ENCODE results near the gene ROR2. TPM values are rescaled to one million over a fixed set of nuclear protein-coding genes. Genes with fewer than 3 reads are reported as not detected.
A peak's percentile ranks its signal among the peaks of the same experiment; 100 is the strongest.

The ROR2 gene
- total and polyA plus RNA-seq, 2 experiments from 2014 or later = 7.1 to 12.9 TPM

GRCh38 chr9:91680106-91680505 lies 269.9 kb downstream of the ROR2 start:
- no peaks in the 10 kb centered on the region for H3K9me2 ChIP-seq (ENCODE audit: insufficient read depth)
- H4K20me1 ChIP-seq (ENCODE audit: insufficient read depth) = no peaks in the 10 kb centered on the region
- H3K4me2 ChIP-seq (ENCODE audit: unreplicated experiment) = no peak overlapping the region
- no peaks in the 10 kb centered on the region for H3K27me3 ChIP-seq (replicated peaks; ENCODE audit: insufficient read depth)
- no peak overlapping the region for H3K9ac ChIP-seq
- peaks cover 21% of the 10 kb centered on the region for H3F3A ChIP-seq (ENCODE audit: insufficient read depth)
- TF ChIP-seq EZH2phosphoT487 (IDR thresholded peaks at IDR 0.05; ENCODE audit: insufficient read depth, low read depth) (no peak), EZH2 (IDR thresholded peaks at IDR 0.05; ENCODE audit: insufficient read depth, poor library complexity, severe bottlenecking) (no peak)
- peaks cover 27% of the 10 kb centered on the region for H3K4me1 ChIP-seq (ENCODE audit: insufficient read depth)
- no peak overlapping the region for H2AFZ ChIP-seq
- H3K9me3 ChIP-seq (ENCODE audit: low read depth) = no peaks in the 10 kb centered on the region
- in situ Hi-C loops (cut with MboI) = no loop called here
- no peaks in the 10 kb centered on the region for H3K79me2 ChIP-seq (ENCODE audit: insufficient read depth)
- WGBS, 2 experiments (ENCODE audit: low coverage in 1 of 2, low lambda C conversion rate in 2 of 2, missing lambda C conversion rate in 2 of 2) = 86% methylated on average over 9 of the region's 9 CpGs
- H3K4me3 ChIP-seq = no peak overlapping the region
- peak; percentile 41 for DNase-seq
- H3K36me3 ChIP-seq (ENCODE audit: low read depth) = no peaks in the 10 kb centered on the region
- H3K27ac ChIP-seq = no peak overlapping the region

GRCh38 chr9:91678807-91679580 lies 271.0 kb downstream of the ROR2 start:
- H3K4me1 ChIP-seq (ENCODE audit: insufficient read depth) = peaks cover 27% of the 10 kb centered on the region
- H3K9ac ChIP-seq = no peak overlapping the region
- no peaks in the 10 kb centered on the region for H3K27me3 ChIP-seq (replicated peaks; ENCODE audit: insufficient read depth)
- no peak for DNase-seq
- H4K20me1 ChIP-seq (ENCODE audit: insufficient read depth) = no peaks in the 10 kb centered on the region
- no peaks in the 10 kb centered on the region for H3K79me2 ChIP-seq (ENCODE audit: insufficient read depth)
- H3K9me3 ChIP-seq (ENCODE audit: low read depth) = no peaks in the 10 kb centered on the region
- H3K4me3 ChIP-seq = no peak overlapping the region
- no peak overlapping the region for H3K27ac ChIP-seq
- H3F3A ChIP-seq (ENCODE audit: insufficient read depth) = peaks cover 16% of the 10 kb centered on the region
- in situ Hi-C loops (cut with MboI) = loop anchor here (10.0 kb wide), 1 partner anchor 764 kb away; no protein-coding TSS in a partner anchor
- no peaks in the 10 kb centered on the region for H3K36me3 ChIP-seq (ENCODE audit: low read depth)
- WGBS, 2 experiments (ENCODE audit: low coverage in 1 of 2, low lambda C conversion rate in 2 of 2, missing lambda C conversion rate in 2 of 2) = 93 to 95% methylated on average over 8 of the region's 8 CpGs
- no peaks in the 10 kb centered on the region for H3K9me2 ChIP-seq (ENCODE audit: insufficient read depth)
- H2AFZ ChIP-seq = no peak overlapping the region
- TF ChIP-seq EZH2 (IDR thresholded peaks at IDR 0.05; ENCODE audit: insufficient read depth, poor library complexity, severe bottlenecking) = no peak
- TF ChIP-seq EZH2phosphoT487 (IDR thresholded peaks at IDR 0.05; ENCODE audit: insufficient read depth, low read depth) = no peak
- H3K4me2 ChIP-seq (ENCODE audit: unreplicated experiment) = no peak overlapping the region

- H3K9me3 ChIP-seq (ENCODE audit: low read depth) = no peaks in the 10 kb centered on the region
- in situ Hi-C loops (cut with MboI) = loop anchor here (10.0 kb wide), 1 partner anchor 763 kb away; no protein-coding TSS in a partner anchor
- no peak overlapping the region for H3K27ac ChIP-seq
- peaks cover 24% of the 10 kb centered on the region for H3K4me1 ChIP-seq (ENCODE audit: insufficient read depth)
- H2AFZ ChIP-seq = no peak overlapping the region
- 65 to 72% methylated on average over 5 of the region's 5 CpGs for WGBS, 2 experiments (ENCODE audit: low coverage in 1 of 2, low lambda C conversion rate in 2 of 2, missing lambda C conversion rate in 2 of 2)
- H3F3A ChIP-seq (ENCODE audit: insufficient read depth) = peaks cover 8% of the 10 kb centered on the region
- H3K9ac ChIP-seq = no peak overlapping the region
- H4K20me1 ChIP-seq (ENCODE audit: insufficient read depth) = no peaks in the 10 kb centered on the region
- H3K79me2 ChIP-seq (ENCODE audit: insufficient read depth) = no peaks in the 10 kb centered on the region
- DNase-seq = no peak
- H3K36me3 ChIP-seq (ENCODE audit: low read depth) = no peaks in the 10 kb centered on the region
- TF ChIP-seq EZH2 (IDR thresholded peaks at IDR 0.05; ENCODE audit: insufficient read depth, poor library complexity, severe bottlenecking) (no peak), EZH2phosphoT487 (IDR thresholded peaks at IDR 0.05; ENCODE audit: insufficient read depth, low read depth) (no peak)
- H3K4me2 ChIP-seq (ENCODE audit: unreplicated experiment) = no peak overlapping the region
- no peaks in the 10 kb centered on the region for H3K27me3 ChIP-seq (replicated peaks; ENCODE audit: insufficient read depth)
- no peak overlapping the region for H3K4me3 ChIP-seq
- no peaks in the 10 kb centered on the region for H3K9me2 ChIP-seq (ENCODE audit: insufficient read depth)
Measured at GRCh38 chr9:91677822-91678436, 272.1 kb downstream of the ROR2 start.

DNA sequence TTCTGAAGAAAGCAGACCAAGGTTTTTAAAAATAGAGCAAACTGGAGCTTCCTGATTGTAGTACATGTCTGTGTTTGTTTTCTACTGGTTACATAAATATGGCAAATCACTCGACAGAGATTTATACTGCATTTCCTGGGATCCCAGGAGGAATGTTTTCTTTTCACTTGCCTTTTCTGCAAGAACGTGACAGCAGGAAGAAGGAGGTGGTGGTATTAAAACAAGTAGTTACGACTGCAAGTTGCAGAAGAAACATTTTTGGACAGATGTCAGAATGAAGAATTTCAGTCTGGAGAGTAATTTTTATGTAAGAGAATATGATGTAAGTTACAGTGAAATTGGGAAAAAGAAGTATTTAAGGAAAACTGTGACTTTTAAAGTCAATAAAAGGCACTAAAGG lies 272.7 kb downstream of the ROR2 start:
- H3K36me3 ChIP-seq (ENCODE audit: low read depth) = no peaks in the 10 kb centered on the region
- in situ Hi-C loops (cut with MboI) = loop anchor here (10.0 kb wide), 1 partner anchor 763 kb away; no protein-coding TSS in a partner anchor
- WGBS, 2 experiments (ENCODE audit: low coverage in 1 of 2, low lambda C conversion rate in 2 of 2, missing lambda C conversion rate in 2 of 2) = 54 to 59% methylated on average over 3 of the region's 3 CpGs
- no peaks in the 10 kb centered on the region for H3K79me2 ChIP-seq (ENCODE audit: insufficient read depth)
- TF ChIP-seq EZH2phosphoT487 (IDR thresholded peaks at IDR 0.05; ENCODE audit: insufficient read depth, low read depth) = no peak
- no peak for TF ChIP-seq EZH2 (IDR thresholded peaks at IDR 0.05; ENCODE audit: insufficient read depth, poor library complexity, severe bottlenecking)
- no peak for DNase-seq
- no peaks in the 10 kb centered on the region for H3K9me3 ChIP-seq (ENCODE audit: low read depth)
- H3K9me2 ChIP-seq (ENCODE audit: insufficient read depth) = no peaks in the 10 kb centered on the region
- H3K9ac ChIP-seq = no peak overlapping the region
- H4K20me1 ChIP-seq (ENCODE audit: insufficient read depth) = no peaks in the 10 kb centered on the region
- peaks cover 4% of the 10 kb centered on the region for H3F3A ChIP-seq (ENCODE audit: insufficient read depth)
- H3K27me3 ChIP-seq (replicated peaks; ENCODE audit: insufficient read depth) = no peaks in the 10 kb centered on the region
- H3K4me2 ChIP-seq (ENCODE audit: unreplicated experiment) = no peak overlapping the region
- peaks cover 18% of the 10 kb centered on the region for H3K4me1 ChIP-seq (ENCODE audit: insufficient read depth)
- no peak overlapping the region for H2AFZ ChIP-seq
- no peak overlapping the region for H3K27ac ChIP-seq
- H3K4me3 ChIP-seq = no peak overlapping the region

All from GM23248 (cell line).